SKM-1 treated with dmso at 0.1 percent for 144 hours (cell line): ENCODE results near the gene CAMTA1.

Experiments used
- DNase-seq: peaks from one replicate; lab custom pipeline; 2025; ENCODE audit not compliant: unreplicated experiment; lab: John Stamatoyannopoulos, UW

The CAMTA1 gene

GRCh38 chr1:6785318-6785727 is at the start of gene CAMTA1:
Gene CAMTA1 (plus strand): TSS chr1:6785454. CDS start chr1:6785531, 77 bp downstream.
- DNase-seq: no peak

GRCh38 chr1:6738987-6739676 is 46.1 kb upstream of the CAMTA1 start:
- no peak for DNase-seq

GRCh38 chr1:6742676-6743188 is 42.5 kb upstream of the CAMTA1 start:
- peak; percentile 17 for DNase-seq

GRCh38 chr1:6743189-6744101 is 41.8 kb upstream of the CAMTA1 start:
- DNase-seq: peak; percentile 95

- DNase-seq: peak; percentile 12
Observed at GRCh38 chr1:6745073-6745472, 40.2 kb upstream of the CAMTA1 start.

- peak; percentile 50 for DNase-seq
Observed at GRCh38 chr1:6747674-6748073, 37.6 kb upstream of the CAMTA1 start.

- no peak for DNase-seq
Observed at GRCh38 chr1:6750490-6750889, 34.8 kb upstream of the CAMTA1 start.

- DNase-seq: no peak
Observed at GRCh38 chr1:6753320-6754140, 31.7 kb upstream of the CAMTA1 start.

GRCh38 chr1:6756457-6756856 is 28.8 kb upstream of the CAMTA1 start:
- no peak for DNase-seq

GRCh38 chr1:6757719-6758435 is 27.4 kb upstream of the CAMTA1 start:
- no peak for DNase-seq

- DNase-seq: no peak
Observed at GRCh38 chr1:6761196-6761737, 24.0 kb upstream of the CAMTA1 start.

GRCh38 chr1:6762060-6762459 is 23.2 kb upstream of the CAMTA1 start:
- DNase-seq: no peak

GRCh38 chr1:6770751-6771440 is 14.4 kb upstream of the CAMTA1 start:
- DNase-seq: no peak

- DNase-seq: no peak
Observed at GRCh38 chr1:6771441-6771769, 13.8 kb upstream of the CAMTA1 start.

- no peak for DNase-seq
Observed at GRCh38 chr1:6774381-6774780, 10.9 kb upstream of the CAMTA1 start.

- DNase-seq: no peak
Observed at GRCh38 chr1:6775261-6776043, 9.8 kb upstream of the CAMTA1 start.

- no peak for DNase-seq
Observed at GRCh38 chr1:6776389-6776788, 8.9 kb upstream of the CAMTA1 start.

GRCh38 chr1:6776895-6777294 is 8.4 kb upstream of the CAMTA1 start:
- DNase-seq: no peak

GRCh38 chr1:6777813-6778212 is 7.4 kb upstream of the CAMTA1 start:
- no peak for DNase-seq
